AG04449 (cell line): ENCODE measurements around the gene NRG3.

Source experiments
- CTCF ChIA-PET: fragments of 350-600 bp; formaldehyde crosslinking; extraction: SDS; loops from one replicate; lab custom pipeline; 2021; ENCODE audit warnings: antibody characterized with exemption; lab: Yijun Ruan, JAX
- POLR2A ChIA-PET: fragments of 400-600, 350-600 bp; formaldehyde crosslinking; extraction: SDS; loops from one replicate; lab custom pipeline; 2020; ENCODE audit warnings: antibody characterized with exemption, inconsistent platforms; lab: Yijun Ruan, JAX
- DNase-seq: peaks from one replicate; pipeline ENCODE4 v3.0.0-alpha.2; 2010; ENCODE audit warnings: low read depth, low spot score
- H3K4me3 ChIP-seq: 2 replicates; pipeline ENCODE4 v1.5.1; 2011; ENCODE audit warnings: low read depth, mild to moderate bottlenecking, control low read depth, low read length
- TF ChIP-seq, protein P1 (sequence below): IDR thresholded peaks from one replicate; pipeline ENCODE4 v1.5.1; 2011; ENCODE audit warnings: mild to moderate bottlenecking, moderate library complexity, low read length, control low read depth, inconsistent platforms; ENCODE audit not compliant: insufficient read depth; ENCODE audit errors: missing control alignments

NRG3 gene

DNA sequence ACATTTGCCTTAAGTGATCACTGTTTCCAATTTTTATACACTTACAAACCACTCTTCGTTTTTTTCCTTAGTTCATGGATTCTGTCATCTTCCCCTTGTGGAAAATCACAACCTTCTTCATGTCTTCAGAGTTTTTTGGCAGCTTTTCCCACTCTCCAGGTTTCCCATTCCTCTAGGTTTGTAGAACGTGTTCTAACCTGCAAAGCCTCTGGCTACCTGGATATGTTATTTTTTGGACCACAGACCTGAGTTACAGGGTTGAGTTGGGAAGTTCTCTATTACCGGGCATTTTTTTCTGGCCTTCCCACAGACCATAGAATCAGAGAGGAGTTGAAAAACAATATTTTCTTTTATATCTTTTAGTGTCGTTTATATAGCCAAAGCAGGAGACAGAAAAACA, 30.2 kb downstream of the NRG3 start:
- TF ChIP-seq, protein P1, sequence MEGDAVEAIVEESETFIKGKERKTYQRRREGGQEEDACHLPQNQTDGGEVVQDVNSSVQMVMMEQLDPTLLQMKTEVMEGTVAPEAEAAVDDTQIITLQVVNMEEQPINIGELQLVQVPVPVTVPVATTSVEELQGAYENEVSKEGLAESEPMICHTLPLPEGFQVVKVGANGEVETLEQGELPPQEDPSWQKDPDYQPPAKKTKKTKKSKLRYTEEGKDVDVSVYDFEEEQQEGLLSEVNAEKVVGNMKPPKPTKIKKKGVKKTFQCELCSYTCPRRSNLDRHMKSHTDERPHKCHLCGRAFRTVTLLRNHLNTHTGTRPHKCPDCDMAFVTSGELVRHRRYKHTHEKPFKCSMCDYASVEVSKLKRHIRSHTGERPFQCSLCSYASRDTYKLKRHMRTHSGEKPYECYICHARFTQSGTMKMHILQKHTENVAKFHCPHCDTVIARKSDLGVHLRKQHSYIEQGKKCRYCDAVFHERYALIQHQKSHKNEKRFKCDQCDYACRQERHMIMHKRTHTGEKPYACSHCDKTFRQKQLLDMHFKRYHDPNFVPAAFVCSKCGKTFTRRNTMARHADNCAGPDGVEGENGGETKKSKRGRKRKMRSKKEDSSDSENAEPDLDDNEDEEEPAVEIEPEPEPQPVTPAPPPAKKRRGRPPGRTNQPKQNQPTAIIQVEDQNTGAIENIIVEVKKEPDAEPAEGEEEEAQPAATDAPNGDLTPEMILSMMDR, result no peak
- CTCF ChIA-PET, result no interaction called here
- POLR2A ChIA-PET, result no interaction called here
- no peak for DNase-seq
- H3K4me3 ChIP-seq, result no peak overlapping the region

DNA sequence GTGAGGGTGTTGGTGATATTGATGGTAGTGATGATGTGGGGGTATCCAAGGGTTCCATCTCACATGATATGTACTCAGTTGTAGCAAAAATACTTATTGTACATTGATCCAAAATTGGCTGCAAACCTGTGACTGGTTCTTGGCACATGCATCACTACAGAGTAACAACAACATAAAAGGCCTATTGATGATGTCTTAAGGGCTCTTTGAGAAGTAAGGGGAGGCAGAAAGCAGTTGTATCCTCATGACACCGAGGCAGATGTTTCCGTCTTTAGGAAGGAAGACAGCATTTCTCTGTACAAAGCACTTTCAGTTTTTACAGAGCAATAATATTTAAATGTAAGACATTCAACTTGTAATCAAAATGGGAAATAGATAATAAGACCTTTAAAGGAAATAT, 34.5 kb downstream of the NRG3 start:
- no peak for DNase-seq
- TF ChIP-seq, protein P1, result no peak
- CTCF ChIA-PET, result no interaction called here
- H3K4me3 ChIP-seq, result no peak overlapping the region
- POLR2A ChIA-PET, result no interaction called here

- no peak overlapping the region for H3K4me3 ChIP-seq
- ChIA-PET POLR2A (no interaction called here), CTCF (no interaction called here)
- DNase-seq, result no peak
- TF ChIP-seq, protein P1, result no peak
Observed at GRCh38 chr10:81911328-81911727, 36.3 kb downstream of the NRG3 start.

- no peak for DNase-seq
- ChIA-PET CTCF (no interaction called here), POLR2A (no interaction called here)
- TF ChIP-seq, protein P1, result no peak
- no peak overlapping the region for H3K4me3 ChIP-seq
Observed at GRCh38 chr10:81914736-81915503, 39.9 kb downstream of the NRG3 start.

GRCh38 chr10:81915504-81915897, 40.5 kb downstream of the NRG3 start:
- ChIA-PET CTCF (no interaction called here), POLR2A (no interaction called here)
- no peak for DNase-seq
- no peak overlapping the region for H3K4me3 ChIP-seq
- TF ChIP-seq, protein P1, result no peak

GRCh38 chr10:81917666-81918065, 42.7 kb downstream of the NRG3 start:
- ChIA-PET POLR2A (no interaction called here), CTCF (no interaction called here)
- TF ChIP-seq, protein P1, result no peak

More at GRCh38 chr10:81917666-81918065, 42.7 kb downstream of the NRG3 start:
- no peak for DNase-seq
- no peak overlapping the region for H3K4me3 ChIP-seq
